ENCODE data around the gene ZNF627.

Gene ZNF627

GRCh38 chr19:11550265-11550664 is 47.0 kb upstream of the ZNF627 start:
- no peak overlapping the region for H3K4me3 ChIP-seq (ENCODE audit: low read depth, low read length)
- ChIA-PET CTCF (interaction anchor here (0.9 kb wide), 1 partner anchor 14 kb away, joined by 4 read pairs; no protein-coding TSS in a partner anchor), POLR2A (interaction anchor here (0.7 kb wide), 1 partner anchor 11 kb away, joined by 3 read pairs; no protein-coding TSS in a partner anchor)
- no peaks in the 10 kb centered on the region for H3K4me1 ChIP-seq (ENCODE audit: control insufficient read depth, insufficient read depth, low read length)
- no peak overlapping the region for H3K27ac ChIP-seq (ENCODE audit: extremely low read depth, low read depth, low read length)
- TF ChIP-seq MEIS1 (CRISPR knock-in tag; IDR thresholded peaks at IDR 0.05; ENCODE audit: borderline replicate concordance) (no peak), ZNF600 (tag by site-specific recombination; IDR thresholded peaks at IDR 0.05) (0 out of 2 replicates have a peak, but pooled peaks have one; percentile 15)
- peaks cover 0 to 31% of the 10 kb centered on the region in 2 experiments; a peak in 2 of 3 replicates for H3K36me3 ChIP-seq (ENCODE audit: control insufficient read depth in 2 of 2, insufficient read depth in 1 of 2, low read length in 2 of 2)
- H3K9me3 ChIP-seq (ENCODE audit: control insufficient read depth, insufficient read depth, low read depth, low read length), result no peaks in the 10 kb centered on the region

DNA sequence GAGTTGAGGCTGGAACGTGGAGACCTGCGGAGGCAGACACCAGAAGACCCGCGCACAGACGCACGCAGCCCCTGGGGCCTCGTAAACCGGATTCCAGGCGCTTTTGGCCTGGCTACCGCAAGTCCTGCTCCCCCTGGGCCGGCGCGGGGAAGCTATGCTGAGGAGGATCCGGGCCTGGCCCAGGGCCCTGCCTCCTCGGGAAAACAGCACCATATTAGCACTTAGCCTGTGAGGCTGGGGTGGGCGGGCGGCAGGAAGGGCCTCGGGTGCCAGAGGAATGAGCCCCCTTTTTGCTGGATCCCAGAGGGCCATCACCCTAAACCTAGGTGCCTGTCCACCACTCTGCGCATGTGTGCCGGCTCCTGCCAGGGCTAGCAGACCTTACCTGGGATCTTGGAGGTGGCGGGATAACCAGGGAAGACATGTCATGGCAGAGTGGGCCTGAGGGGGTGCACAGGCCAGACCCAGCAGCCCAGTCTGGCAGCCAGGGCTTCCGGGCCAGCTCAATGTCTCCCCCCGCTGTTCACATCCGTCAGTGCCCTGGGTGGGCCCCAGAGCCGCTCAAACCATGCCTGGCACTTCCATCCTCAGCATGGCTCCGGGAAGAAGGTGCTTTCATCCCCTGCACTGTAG is 45.6 kb upstream of the ZNF627 start:
- Histone ChIP-seq H3K27ac (ENCODE audit: extremely low read depth, low read depth, low read length) (no peak overlapping the region), H3K4me3 (ENCODE audit: low read depth, low read length) (no peak overlapping the region), H3K4me1 (ENCODE audit: control insufficient read depth, insufficient read depth, low read length) (no peaks in the 10 kb centered on the region), H3K9me3 (ENCODE audit: control insufficient read depth, insufficient read depth, low read depth, low read length) (no peaks in the 10 kb centered on the region), H3K36me3 (ENCODE audit: control insufficient read depth in 2 of 2, insufficient read depth in 1 of 2, low read length in 2 of 2) (peaks cover 0 to 43% of the 10 kb centered on the region in 2 experiments; a peak in 2 of 3 replicates)
- ChIA-PET POLR2A (interaction anchor here (1.3 to 1.4 kb wide), 2 partner anchors 16 to 22 kb away, joined by 3 to 5 read pairs; partner anchors contain the start of gene ECSIT), CTCF (interaction anchor here (0.6 to 1.5 kb wide), 4 partner anchors 9 to 926 kb away, joined by 3 to 5 read pairs (median 3); no protein-coding TSS in a partner anchor)
- peak; percentile 62 for TF ChIP-seq CTCF (tag by site-specific recombination; IDR thresholded peaks at IDR 0.05)
- no peak for TF ChIP-seq ZNF701 (tag by site-specific recombination; IDR thresholded peaks at IDR 0.05)
- TF ChIP-seq ZBTB17 (tag by site-specific recombination; IDR thresholded peaks at IDR 0.05), result 0 out of 2 replicates have a peak, but pooled peaks have one; percentile 21
- TF ChIP-seq, protein P1, sequence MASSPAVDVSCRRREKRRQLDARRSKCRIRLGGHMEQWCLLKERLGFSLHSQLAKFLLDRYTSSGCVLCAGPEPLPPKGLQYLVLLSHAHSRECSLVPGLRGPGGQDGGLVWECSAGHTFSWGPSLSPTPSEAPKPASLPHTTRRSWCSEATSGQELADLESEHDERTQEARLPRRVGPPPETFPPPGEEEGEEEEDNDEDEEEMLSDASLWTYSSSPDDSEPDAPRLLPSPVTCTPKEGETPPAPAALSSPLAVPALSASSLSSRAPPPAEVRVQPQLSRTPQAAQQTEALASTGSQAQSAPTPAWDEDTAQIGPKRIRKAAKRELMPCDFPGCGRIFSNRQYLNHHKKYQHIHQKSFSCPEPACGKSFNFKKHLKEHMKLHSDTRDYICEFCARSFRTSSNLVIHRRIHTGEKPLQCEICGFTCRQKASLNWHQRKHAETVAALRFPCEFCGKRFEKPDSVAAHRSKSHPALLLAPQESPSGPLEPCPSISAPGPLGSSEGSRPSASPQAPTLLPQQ (tag by site-specific recombination; IDR thresholded peaks at IDR 0.05), result peak; percentile 96
- TF ChIP-seq, protein P2, sequence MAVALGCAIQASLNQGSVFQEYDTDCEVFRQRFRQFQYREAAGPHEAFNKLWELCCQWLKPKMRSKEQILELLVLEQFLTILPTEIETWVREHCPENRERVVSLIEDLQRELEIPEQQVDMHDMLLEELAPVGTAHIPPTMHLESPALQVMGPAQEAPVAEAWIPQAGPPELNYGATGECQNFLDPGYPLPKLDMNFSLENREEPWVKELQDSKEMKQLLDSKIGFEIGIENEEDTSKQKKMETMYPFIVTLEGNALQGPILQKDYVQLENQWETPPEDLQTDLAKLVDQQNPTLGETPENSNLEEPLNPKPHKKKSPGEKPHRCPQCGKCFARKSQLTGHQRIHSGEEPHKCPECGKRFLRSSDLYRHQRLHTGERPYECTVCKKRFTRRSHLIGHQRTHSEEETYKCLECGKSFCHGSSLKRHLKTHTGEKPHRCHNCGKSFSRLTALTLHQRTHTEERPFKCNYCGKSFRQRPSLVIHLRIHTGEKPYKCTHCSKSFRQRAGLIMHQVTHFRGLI (tag by site-specific recombination; IDR thresholded peaks at IDR 0.05), result no peak
- peak; percentile 38 for TF ChIP-seq ZNF654 (tag by site-specific recombination; IDR thresholded peaks at IDR 0.05; ENCODE audit: low read depth)
- TF ChIP-seq ZFP69B (tag by site-specific recombination; IDR thresholded peaks at IDR 0.05), result peak; percentile 97
- no peak for TF ChIP-seq ZNF677 (tag by site-specific recombination; IDR thresholded peaks at IDR 0.05)
- TF ChIP-seq ZNF394 (tag by site-specific recombination; IDR thresholded peaks at IDR 0.05; ENCODE audit: borderline replicate concordance), result no peak

- ChIA-PET CTCF (interaction anchor here (0.6 kb wide), 1 partner anchor 470 kb away, joined by 3 read pairs; no protein-coding TSS in a partner anchor), POLR2A (interaction anchor here (1.3 kb wide), 1 partner anchor 17 kb away, joined by 5 read pairs; no protein-coding TSS in a partner anchor)
- H3K4me1 ChIP-seq (ENCODE audit: control insufficient read depth, insufficient read depth, low read length), result no peaks in the 10 kb centered on the region
- no peaks in the 10 kb centered on the region for H3K9me3 ChIP-seq (ENCODE audit: control insufficient read depth, insufficient read depth, low read depth, low read length)
- H3K27ac ChIP-seq (ENCODE audit: extremely low read depth, low read depth, low read length), result no peak overlapping the region
- H3K4me3 ChIP-seq (ENCODE audit: low read depth, low read length), result no peak overlapping the region
- TF ChIP-seq SP2 (tag by site-specific recombination; IDR thresholded peaks at IDR 0.05) (peak; percentile 36), ZNF155 (tag by site-specific recombination; IDR thresholded peaks at IDR 0.05) (no peak)
- peaks cover 0 to 46% of the 10 kb centered on the region in 2 experiments; a peak in 2 of 3 replicates for H3K36me3 ChIP-seq (ENCODE audit: control insufficient read depth in 2 of 2, insufficient read depth in 1 of 2, low read length in 2 of 2)
Measured at GRCh38 chr19:11552666-11553372, 44.5 kb upstream of the ZNF627 start.
